Sigmoid colon (tissue), 7 donors: ENCODE results near the gene ARHGEF18. TPM values are rescaled to one million over a fixed set of nuclear protein-coding genes. Genes with fewer than 3 reads are reported as not detected.

Source experiments
- DNase-seq: peaks from one replicate; pipeline ENCODE4 v3.0.0-alpha.2; 2019
- H3K27ac ChIP-seq, 4 donors: fragments of 200-600 bp; sonication (generic); one replicate each; pipeline ENCODE4 v1.5.1; 2016 to 2019; ENCODE audit warnings: mild to moderate bottlenecking in 1 of 4
- H3K27me3 ChIP-seq, 3 donors: fragments of 200-600 bp; sonication (generic); one replicate each; pipeline ENCODE4 v1.5.1; 2019; ENCODE audit warnings: mild to moderate bottlenecking in 1 of 3
- H3K36me3 ChIP-seq, 4 donors: fragments of 200-600 bp; sonication (generic); one replicate each; pipeline ENCODE4 v1.5.1; 2016 to 2019
- H3K4me1 ChIP-seq, 4 donors: fragments of 200-600 bp; sonication (generic); one replicate each; pipeline ENCODE4 v1.5.1; 2017 to 2019
- H3K4me3 ChIP-seq, 4 donors: fragments of 200-600 bp; sonication (generic); one replicate each; pipeline ENCODE4 v1.5.1; 2017 to 2019; ENCODE audit warnings: mild to moderate bottlenecking in 2 of 4, moderate library complexity in 1 of 4
- H3K9me3 ChIP-seq, 4 donors: fragments of 200-600 bp in 3 of 4; sonication (generic) in 3 of 4; one replicate each; pipeline versions ENCODE4 v1.5.1 to v1.6.1; 2013 to 2019
- CTCF ChIP-seq, 4 experiments: fragments of 450-650 bp in 3 of 4; fragments of 200-600 bp in 1 of 4; IDR thresholded peaks; one replicate each; pipeline ENCODE4 v1.5.1; 2016 to 2019; ENCODE audit warnings: antibody characterized with exemption in 4 of 4, mild to moderate bottlenecking in 3 of 4, moderate library complexity in 2 of 4
- EP300 ChIP-seq, 4 donors: sonication (generic); formaldehyde crosslinking; IDR thresholded peaks; one replicate each; pipeline ENCODE4 v1.6.1; 2017; ENCODE audit warnings: antibody characterized with exemption in 4 of 4
- POLR2A ChIP-seq, 2 donors: fragments of 450-650 bp; IDR thresholded peaks; one replicate each; pipeline ENCODE4 v1.6.1; 2016; ENCODE audit warnings: antibody characterized with exemption in 2 of 2, mild to moderate bottlenecking in 2 of 2, moderate library complexity in 2 of 2
- POLR2AphosphoS5 ChIP-seq, 4 donors: sonication (generic); formaldehyde crosslinking; IDR thresholded peaks; one replicate each; pipeline ENCODE4 v1.6.1; 2017; ENCODE audit warnings: antibody characterized with exemption in 4 of 4
- WGBS, 2 donors: extraction: QIAGEN DNeasy Blood & Tissue Kit; methylation state at CpG; one replicate each; pipeline ENCODE4 v1.1.7; 2013; 5-methylcytosine and 5-hydroxymethylcytosine counted together
- intact Hi-C: fragments of 100-400 bp; cut with DNase I; formaldehyde crosslinking; loops from one replicate; pipeline ENCODE4 v1.15.1; 2023
- polyA plus RNA-seq, 3 donors: library from polyadenylated mRNA; stranded (reverse); fragments of 200-250 nt; gene quantifications; one replicate each; pipeline ENCODE4 v1.2.3, GENCODE V29; 2013
- total RNA-seq, 4 donors: library from RNA; depleted of rRNA; stranded (reverse); fragments of >200 nt; gene quantifications; one replicate each; pipeline ENCODE4 v1.1.0, GENCODE V29; 2016
- donor health status: healthy with polysubstance abuse.
- donor health status: Bipolar disorder and iron deficiency.
- donor health status: healthy.

The ARHGEF18 gene
- total RNA-seq (10 to 100 TPM; 20.4 to 51.2 (median 36.9) TPM), polyA plus RNA-seq (10 to 100 TPM; 21.6 to 76.6 (median 55.9) TPM)

GRCh38 chr19:7348587-7349230 lies at the start of gene ARHGEF18:
ARHGEF18 (plus strand) TSS chr19:7348937; CDS start chr19:7362891, 13,954 bp downstream.
- Histone ChIP-seq H3K36me3 (no peaks in the 10 kb centered on the region), H3K4me3 (peak within 1 kb of the TSS in 1 of 4 donors; percentile 4), H3K27ac (no peak within 1 kb of the TSS), H3K9me3 (peaks cover 0 to 5% (median 2%) of the 10 kb centered on the region in 4 donors), H3K27me3 (no peaks in the 10 kb centered on the region), H3K4me1 (no peaks in the 10 kb centered on the region)
- 48 to 74% methylated on average over 13 of the region's 13 CpGs for WGBS, 2 donors
- peak; percentile 61 for DNase-seq
- TF ChIP-seq POLR2AphosphoS5 (IDR thresholded peaks at IDR 0.05): no peak
- no peak for TF ChIP-seq POLR2A (IDR thresholded peaks at IDR 0.05)
- no peak for TF ChIP-seq CTCF (IDR thresholded peaks at IDR 0.05)
- TF ChIP-seq EP300 (IDR thresholded peaks at IDR 0.05): no peak
- intact Hi-C loops: no loop called here

GRCh38 chr19:7301525-7301924 lies 47.2 kb upstream of the ARHGEF18 start:
- H3K9me3 ChIP-seq: no peaks in the 10 kb centered on the region
- no peaks in the 10 kb centered on the region for H3K4me1 ChIP-seq
- 21 to 64% methylated on average over 5 of the region's 5 CpGs for WGBS, 2 donors
- H3K27ac ChIP-seq: no peak overlapping the region
- no peak overlapping the region for H3K4me3 ChIP-seq
- intact Hi-C loops: no loop called here
- no peak for TF ChIP-seq POLR2AphosphoS5 (IDR thresholded peaks at IDR 0.05)
- TF ChIP-seq EP300 (IDR thresholded peaks at IDR 0.05): no peak
- TF ChIP-seq CTCF (IDR thresholded peaks at IDR 0.05): no peak
- no peak for TF ChIP-seq POLR2A (IDR thresholded peaks at IDR 0.05)
- no peak for DNase-seq
- H3K27me3 ChIP-seq: no peaks in the 10 kb centered on the region
- H3K36me3 ChIP-seq: no peaks in the 10 kb centered on the region

GRCh38 chr19:7303470-7303869 lies 45.3 kb upstream of the ARHGEF18 start:
- no peaks in the 10 kb centered on the region for H3K36me3 ChIP-seq
- WGBS, 2 donors: 51 to 70% methylated on average over 4 of the region's 4 CpGs
- H3K9me3 ChIP-seq: no peaks in the 10 kb centered on the region
- H3K4me1 ChIP-seq: no peaks in the 10 kb centered on the region
- DNase-seq: no peak
- TF ChIP-seq CTCF (IDR thresholded peaks at IDR 0.05) (no peak), EP300 (IDR thresholded peaks at IDR 0.05) (no peak), POLR2AphosphoS5 (IDR thresholded peaks at IDR 0.05) (no peak), POLR2A (IDR thresholded peaks at IDR 0.05) (no peak)
- intact Hi-C loops: no loop called here
- no peak overlapping the region for H3K27ac ChIP-seq
- no peak overlapping the region for H3K4me3 ChIP-seq
- no peaks in the 10 kb centered on the region for H3K27me3 ChIP-seq

GRCh38 chr19:7304200-7304599 lies 44.5 kb upstream of the ARHGEF18 start:
- no peaks in the 10 kb centered on the region for H3K27me3 ChIP-seq
- H3K4me3 ChIP-seq: no peak overlapping the region
- no peaks in the 10 kb centered on the region for H3K36me3 ChIP-seq
- H3K4me1 ChIP-seq: no peaks in the 10 kb centered on the region
- intact Hi-C loops: no loop called here
- no peak for TF ChIP-seq POLR2AphosphoS5 (IDR thresholded peaks at IDR 0.05)
- TF ChIP-seq EP300 (IDR thresholded peaks at IDR 0.05): no peak
- TF ChIP-seq CTCF (IDR thresholded peaks at IDR 0.05): no peak
- TF ChIP-seq POLR2A (IDR thresholded peaks at IDR 0.05): no peak
- no peak overlapping the region for H3K27ac ChIP-seq
- whole genome bisulfite sequencing, 2 donors: 13 to 53% methylated on average over 9 of the region's 9 CpGs
- no peaks in the 10 kb centered on the region for H3K9me3 ChIP-seq
- DNase-seq: no peak
